ENCODE measurements around the gene PATL1.

PATL1 gene

DNA sequence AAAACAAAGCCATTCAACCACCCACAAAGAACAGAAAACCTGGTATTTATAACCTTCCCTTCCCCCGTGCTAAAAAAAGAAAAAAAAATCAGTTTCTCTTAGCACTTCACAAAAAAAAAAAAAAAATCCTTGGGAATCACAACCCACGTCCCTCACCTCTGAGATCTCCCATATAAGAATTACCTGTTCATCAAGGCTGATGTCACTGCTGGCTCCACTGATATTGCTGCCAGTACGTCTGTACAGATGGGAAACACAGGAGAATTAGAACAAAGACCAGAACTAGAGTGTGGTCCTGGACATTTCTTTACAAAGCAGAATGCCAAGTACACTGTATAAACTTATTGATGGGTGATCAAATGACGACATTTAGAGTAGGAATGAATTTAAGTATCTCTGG, 68.2 kb downstream of the PATL1 start:
- WGBS, 2 experiments = 93 to 96% methylated on average over 4 of the region's 4 CpGs
- no peak overlapping the region for H3K4me3 ChIP-seq (ENCODE audit: insufficient read depth, low read depth, low read length)
- H3K27me3 ChIP-seq (ENCODE audit: control insufficient read depth, insufficient read depth, low read length, poor library complexity, severe bottlenecking) = no peaks in the 10 kb centered on the region
- no peaks in the 10 kb centered on the region for H3K9me3 ChIP-seq (ENCODE audit: control insufficient read depth, low read length)
- H3K36me3 ChIP-seq (ENCODE audit: control insufficient read depth, insufficient read depth, low read length) = peaks cover 40% of the 10 kb centered on the region
- no peak overlapping the region for H3K27ac ChIP-seq (ENCODE audit: insufficient read depth, low read depth, low read length, poor library complexity, severe bottlenecking)
- H3K4me1 ChIP-seq (ENCODE audit: control insufficient read depth, insufficient read depth, low read length) = no peaks in the 10 kb centered on the region

GRCh38 chr11:59600234-59600633, 68.6 kb downstream of the PATL1 start:
- H3K4me1 ChIP-seq (ENCODE audit: control insufficient read depth, insufficient read depth, low read length) = no peaks in the 10 kb centered on the region
- no peak overlapping the region for H3K4me3 ChIP-seq (ENCODE audit: insufficient read depth, low read depth, low read length)
- H3K36me3 ChIP-seq (ENCODE audit: control insufficient read depth, insufficient read depth, low read length) = peaks cover 39% of the 10 kb centered on the region
- no peak overlapping the region for H3K27ac ChIP-seq (ENCODE audit: insufficient read depth, low read depth, low read length, poor library complexity, severe bottlenecking)
- WGBS, 2 experiments = 90 to 93% methylated on average over 2 of the region's 2 CpGs
- no peaks in the 10 kb centered on the region for H3K9me3 ChIP-seq (ENCODE audit: control insufficient read depth, low read length)
- no peaks in the 10 kb centered on the region for H3K27me3 ChIP-seq (ENCODE audit: control insufficient read depth, insufficient read depth, low read length, poor library complexity, severe bottlenecking)

GRCh38 chr11:59598961-59599360, 69.9 kb downstream of the PATL1 start:
- no peak overlapping the region for H3K4me3 ChIP-seq (ENCODE audit: insufficient read depth, low read depth, low read length)
- H3K9me3 ChIP-seq (ENCODE audit: control insufficient read depth, low read length) = no peaks in the 10 kb centered on the region
- no peak overlapping the region for H3K27ac ChIP-seq (ENCODE audit: insufficient read depth, low read depth, low read length, poor library complexity, severe bottlenecking)
- H3K27me3 ChIP-seq (ENCODE audit: control insufficient read depth, insufficient read depth, low read length, poor library complexity, severe bottlenecking) = no peaks in the 10 kb centered on the region
- H3K36me3 ChIP-seq (ENCODE audit: control insufficient read depth, insufficient read depth, low read length) = peaks cover 49% of the 10 kb centered on the region
- no CpG with 5 or more reads among the region's 1 CpG for WGBS, 2 experiments
- H3K4me1 ChIP-seq (ENCODE audit: control insufficient read depth, insufficient read depth, low read length) = no peaks in the 10 kb centered on the region
